ENCODE data around the gene CDH4.

The CDH4 gene

DNA sequence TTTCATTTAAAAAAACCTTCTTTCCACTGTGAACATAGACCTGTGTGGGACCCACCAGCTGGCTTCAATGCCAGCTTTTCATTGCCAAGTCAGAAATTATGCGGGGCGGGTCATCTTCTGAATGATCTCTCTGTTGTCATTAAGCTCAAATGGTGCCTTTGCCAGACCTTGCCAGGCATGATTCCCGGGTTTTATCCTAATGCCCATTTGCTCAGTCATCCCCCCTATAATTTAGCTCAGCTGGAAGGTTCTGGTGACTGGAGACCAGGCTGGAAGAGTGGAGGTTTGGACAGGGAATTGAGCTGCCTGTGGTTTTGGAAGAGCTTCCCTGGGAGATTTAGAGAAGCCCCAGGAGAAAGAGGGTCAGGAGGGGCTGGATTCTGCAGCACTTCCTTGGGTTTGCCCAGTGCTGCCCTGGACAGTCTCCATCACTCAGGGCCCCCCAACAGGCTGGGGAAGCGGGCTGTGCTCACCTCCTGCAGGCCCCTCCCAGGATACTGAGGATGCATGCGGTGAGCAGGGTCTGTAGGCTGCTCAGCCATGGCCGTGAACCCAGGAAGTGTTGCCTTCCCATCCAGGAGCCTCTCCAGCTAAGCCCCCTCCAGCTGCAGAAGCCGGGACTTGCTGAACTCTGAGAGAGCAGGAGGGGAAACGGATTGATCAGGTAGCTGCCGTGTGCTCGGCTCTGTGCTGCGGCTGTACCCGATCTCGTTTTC lies 273.0 kb downstream of the CDH4 start:
- no peak for DNase-seq
- no peaks in the 10 kb centered on the region for H3K4me1 Mint-ChIP-seq
- H3K27me3 Mint-ChIP-seq: peaks cover 0 to 4% of the 10 kb centered on the region in 2 donors
- H3K27ac Mint-ChIP-seq: no peak overlapping the region
- no peak for ATAC-seq (replicated peaks)
- no peaks in the 10 kb centered on the region for H3K36me3 Mint-ChIP-seq
- H3K9me3 Mint-ChIP-seq: peaks cover 0 to 3% of the 10 kb centered on the region in 2 donors
- no peak overlapping the region for H3K4me3 Mint-ChIP-seq

DNA sequence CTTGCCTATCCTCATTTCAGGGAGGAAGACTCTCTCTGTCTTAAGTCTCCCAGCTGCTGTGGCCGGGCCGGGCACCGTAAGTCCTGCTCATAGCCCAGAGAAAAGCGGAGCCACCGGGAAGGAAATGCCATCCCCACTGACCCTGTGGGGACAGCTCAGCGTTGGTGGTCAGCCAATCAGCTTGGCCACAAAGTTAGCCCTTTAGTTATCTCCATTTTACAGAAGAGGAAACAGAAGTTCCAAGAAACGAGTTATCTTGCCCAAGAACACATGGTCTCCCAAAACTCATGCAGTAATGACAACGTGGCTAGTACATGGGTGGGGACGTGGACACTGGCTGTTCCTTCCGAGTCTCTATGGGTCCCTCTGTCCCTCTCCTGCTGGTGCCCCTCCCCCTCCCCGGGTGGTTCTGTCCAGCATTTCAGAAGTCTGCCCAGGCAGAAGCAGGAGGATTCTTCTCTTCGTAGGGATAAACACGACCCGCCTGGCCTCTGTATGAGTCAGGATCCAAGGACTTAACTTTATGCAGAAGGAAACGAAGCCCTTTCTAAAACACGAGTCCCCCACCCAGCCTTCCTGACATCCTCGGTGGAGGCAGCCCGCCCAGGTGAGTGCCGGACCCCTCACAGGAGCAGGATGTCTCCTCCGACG lies 273.8 kb downstream of the CDH4 start:
- DNase-seq: no peak
- no peak overlapping the region for H3K27ac Mint-ChIP-seq
- no peak overlapping the region for H3K4me3 Mint-ChIP-seq
- H3K36me3 Mint-ChIP-seq: no peaks in the 10 kb centered on the region
- peaks cover 0 to 8% of the 10 kb centered on the region in 2 donors for H3K27me3 Mint-ChIP-seq
- H3K4me1 Mint-ChIP-seq: no peaks in the 10 kb centered on the region
- peaks cover 0 to 3% of the 10 kb centered on the region in 2 donors for H3K9me3 Mint-ChIP-seq
- no peak for ATAC-seq (replicated peaks)

DNA sequence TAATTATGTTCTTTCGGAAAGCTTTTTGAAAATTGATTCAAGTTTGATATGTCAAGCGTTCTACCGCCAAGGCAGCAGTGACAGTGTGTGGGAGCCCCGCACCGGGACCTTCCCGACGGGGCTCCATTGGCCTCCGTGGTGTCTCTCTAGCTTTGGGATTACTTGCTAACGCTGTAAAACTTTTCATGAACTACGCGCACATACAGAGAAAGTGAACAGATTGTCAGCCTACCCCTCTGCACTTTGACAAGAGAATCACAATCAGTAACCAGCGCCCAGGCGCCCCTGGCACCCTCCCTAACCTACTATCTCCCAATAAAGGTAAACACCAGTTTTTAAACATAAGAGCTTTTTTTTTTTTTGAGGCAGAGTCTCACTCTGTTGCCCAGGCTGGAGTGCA lies 274.8 kb downstream of the CDH4 start:
- Mint-ChIP-seq H3K36me3 (no peaks in the 10 kb centered on the region), H3K4me3 (no peak overlapping the region), H3K4me1 (no peaks in the 10 kb centered on the region), H3K27me3 (peaks cover 0 to 8% of the 10 kb centered on the region in 2 donors), H3K9me3 (peaks cover 0 to 3% of the 10 kb centered on the region in 2 donors), H3K27ac (no peak overlapping the region)
- DNase-seq: no peak
- ATAC-seq (replicated peaks): no peak

DNA sequence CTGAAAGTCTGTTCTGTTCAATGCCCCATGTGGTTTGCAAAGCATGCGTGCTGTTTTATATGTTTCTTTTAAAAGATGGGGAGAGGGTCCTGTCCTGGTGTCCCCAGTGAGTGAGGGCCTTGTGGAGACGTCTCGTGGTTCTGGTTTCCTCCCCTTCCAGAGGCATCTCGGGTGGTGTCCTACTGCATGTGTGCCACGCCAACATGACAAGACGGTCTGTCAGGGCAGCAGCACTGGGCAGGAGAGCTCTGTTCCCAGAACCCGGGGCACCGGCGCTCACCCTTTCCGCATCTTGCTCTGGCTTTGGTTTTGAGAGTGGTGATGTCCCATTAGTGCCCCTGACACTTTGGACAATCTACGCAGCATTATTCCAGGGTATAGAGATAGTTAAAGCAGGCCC lies 275.6 kb downstream of the CDH4 start:
- peaks cover 0 to 11% of the 10 kb centered on the region in 2 donors for H3K27me3 Mint-ChIP-seq
- H3K4me3 Mint-ChIP-seq: no peak overlapping the region
- H3K9me3 Mint-ChIP-seq: peaks cover 0 to 3% of the 10 kb centered on the region in 2 donors
- DNase-seq (no peak), ATAC-seq (replicated peaks) (no peak)
- no peaks in the 10 kb centered on the region for H3K36me3 Mint-ChIP-seq
- H3K27ac Mint-ChIP-seq: no peak overlapping the region
- no peaks in the 10 kb centered on the region for H3K4me1 Mint-ChIP-seq

DNA sequence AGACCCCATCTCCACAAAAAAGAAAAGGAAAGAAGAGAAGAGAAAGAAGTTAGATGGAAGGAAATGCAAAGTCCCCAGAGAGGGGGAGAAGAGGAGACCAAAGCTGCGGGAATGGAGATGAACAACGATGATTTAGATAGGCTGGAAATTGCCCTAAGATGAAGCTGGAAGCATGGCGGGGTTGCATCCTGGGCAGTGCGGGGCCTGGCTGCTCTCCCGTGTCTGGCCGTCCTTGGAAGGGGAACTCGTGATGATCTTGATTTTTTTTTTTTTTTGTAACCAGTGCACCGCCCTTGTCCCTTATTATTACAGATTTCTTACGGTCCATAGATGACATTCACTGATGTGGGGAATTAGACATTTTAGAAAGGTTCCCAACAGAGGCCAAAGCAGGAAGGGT lies 276.5 kb downstream of the CDH4 start:
- peaks cover 0 to 3% of the 10 kb centered on the region in 2 donors for H3K9me3 Mint-ChIP-seq
- no peak overlapping the region for H3K4me3 Mint-ChIP-seq
- H3K36me3 Mint-ChIP-seq: no peaks in the 10 kb centered on the region
- H3K4me1 Mint-ChIP-seq: no peaks in the 10 kb centered on the region
- no peak for ATAC-seq (replicated peaks)
- DNase-seq: no peak
- peaks cover 0 to 11% of the 10 kb centered on the region in 2 donors for H3K27me3 Mint-ChIP-seq
- no peak overlapping the region for H3K27ac Mint-ChIP-seq

DNA sequence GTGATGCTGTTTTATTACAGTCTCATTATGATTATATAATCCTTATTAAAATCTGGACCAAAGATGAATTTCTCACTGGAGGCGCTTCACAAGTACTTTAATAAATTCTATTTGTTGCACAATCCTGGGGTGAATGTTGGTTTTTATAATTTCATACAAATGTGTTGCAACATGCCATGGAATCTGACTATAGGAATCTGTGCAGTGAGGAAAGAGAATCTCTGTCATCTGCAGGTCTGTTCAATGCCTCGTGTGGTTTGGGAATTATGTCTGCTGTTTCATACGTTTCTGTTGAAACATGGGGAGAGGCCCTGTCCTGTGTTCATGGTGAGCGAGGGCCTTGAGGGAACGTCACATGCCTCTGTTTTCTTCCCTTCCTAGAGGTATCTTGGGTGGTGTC lies 277.3 kb downstream of the CDH4 start:
- Mint-ChIP-seq H3K4me1 (no peaks in the 10 kb centered on the region), H3K4me3 (no peak overlapping the region), H3K36me3 (no peaks in the 10 kb centered on the region), H3K27ac (no peak overlapping the region), H3K9me3 (peaks cover 0 to 3% of the 10 kb centered on the region in 2 donors), H3K27me3 (peaks cover 0 to 11% of the 10 kb centered on the region in 2 donors)
- DNase-seq (no peak), ATAC-seq (replicated peaks) (no peak)

DNA sequence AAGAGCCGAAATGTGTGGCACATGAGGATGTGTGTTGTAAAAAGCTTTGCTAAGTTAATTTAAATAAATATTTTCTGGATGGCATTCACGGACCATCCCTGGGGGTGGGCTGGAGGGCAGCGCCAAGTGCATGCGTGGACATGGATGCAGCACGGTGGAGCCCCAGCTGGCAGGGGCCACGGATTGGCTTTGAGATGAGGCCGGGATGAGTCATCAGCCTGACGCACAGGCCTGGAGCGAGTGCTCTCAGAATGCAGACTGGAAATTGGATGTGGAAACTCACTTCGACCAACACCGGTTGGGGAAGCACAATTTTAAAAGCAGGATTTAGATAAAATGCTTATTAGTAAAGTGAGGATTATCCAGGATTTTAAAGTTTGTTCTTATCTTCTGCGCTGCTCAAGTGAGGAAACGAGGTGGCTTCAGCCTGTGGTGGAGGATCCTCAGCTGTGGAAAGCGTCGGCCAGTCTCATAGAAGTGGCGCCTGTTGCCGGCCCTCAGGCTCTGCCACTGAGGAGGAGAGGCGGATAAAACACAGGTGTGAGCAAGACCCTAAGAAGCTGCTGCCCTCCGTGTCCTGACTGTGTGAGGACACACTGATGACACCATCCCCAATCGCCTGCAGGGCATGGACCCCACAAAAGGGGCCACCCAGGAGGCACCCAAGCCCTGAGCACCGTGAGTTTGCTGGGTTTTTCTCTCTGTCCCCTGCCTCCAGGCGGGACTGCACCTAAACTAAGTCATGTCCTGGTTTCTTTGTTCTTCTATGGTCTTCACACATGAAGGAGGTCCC lies 279.7 kb downstream of the CDH4 start:
- ATAC-seq (replicated peaks) (no peak), DNase-seq (no peak)
- no peaks in the 10 kb centered on the region for H3K4me1 Mint-ChIP-seq
- peaks cover 0 to 11% of the 10 kb centered on the region in 2 donors for H3K27me3 Mint-ChIP-seq
- H3K36me3 Mint-ChIP-seq: no peaks in the 10 kb centered on the region
- H3K4me3 Mint-ChIP-seq: no peak overlapping the region
- no peak overlapping the region for H3K27ac Mint-ChIP-seq
- peaks cover 0 to 3% of the 10 kb centered on the region in 2 donors for H3K9me3 Mint-ChIP-seq

DNA sequence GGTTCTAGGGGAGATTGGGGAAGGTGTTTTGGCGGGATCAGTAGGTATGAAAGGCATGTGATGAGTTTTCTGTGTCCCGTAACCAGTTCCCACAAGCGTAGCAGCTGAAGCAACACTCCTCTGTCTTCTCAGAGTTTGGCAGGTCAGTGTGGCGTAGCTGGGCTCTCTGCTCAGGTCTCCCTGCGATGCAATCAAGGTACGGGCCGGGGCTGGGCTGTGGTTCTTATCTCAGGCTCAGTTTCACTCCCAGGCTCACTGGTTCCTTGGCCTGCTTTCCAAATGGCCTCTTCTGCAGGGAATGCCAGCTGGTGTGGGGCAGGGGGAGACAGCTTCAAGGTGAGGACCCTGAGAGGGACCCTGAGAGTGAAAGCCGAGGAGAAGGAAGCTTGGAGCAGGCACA lies 280.7 kb downstream of the CDH4 start:
- no peak overlapping the region for H3K4me3 Mint-ChIP-seq
- H3K9me3 Mint-ChIP-seq: peaks cover 0 to 2% of the 10 kb centered on the region in 2 donors
- no peak for DNase-seq
- no peaks in the 10 kb centered on the region for H3K4me1 Mint-ChIP-seq
- no peak for ATAC-seq (replicated peaks)
- no peaks in the 10 kb centered on the region for H3K36me3 Mint-ChIP-seq
- peaks cover 0 to 7% of the 10 kb centered on the region in 2 donors for H3K27me3 Mint-ChIP-seq
- H3K27ac Mint-ChIP-seq: peak overlapping the region; percentile 75

DNA sequence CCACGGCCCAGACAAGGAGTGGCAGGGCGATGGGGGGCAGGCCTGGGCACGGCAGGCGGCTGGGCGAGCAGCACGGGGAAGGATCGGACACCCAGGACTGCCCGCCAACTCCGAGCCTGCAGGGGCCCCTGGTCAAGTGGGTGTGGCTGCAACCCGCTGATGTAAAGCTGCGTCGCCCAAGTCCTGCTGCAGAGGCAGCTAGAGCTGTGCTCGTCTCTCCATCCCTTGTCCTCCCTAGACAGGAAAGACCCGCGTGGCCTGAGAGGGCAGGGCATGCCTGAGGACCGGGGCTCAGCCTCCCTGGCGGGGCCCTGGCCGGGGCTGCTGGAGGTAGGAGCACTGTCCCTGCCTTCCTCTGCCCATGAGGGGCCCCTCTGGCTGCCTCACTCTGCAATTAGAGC lies 281.2 kb downstream of the CDH4 start:
- no peak for ATAC-seq (replicated peaks)
- no peaks in the 10 kb centered on the region for H3K36me3 Mint-ChIP-seq
- peaks cover 0 to 7% of the 10 kb centered on the region in 2 donors for H3K27me3 Mint-ChIP-seq
- H3K27ac Mint-ChIP-seq: no peak overlapping the region
- no peak for DNase-seq
- no peak overlapping the region for H3K4me3 Mint-ChIP-seq
- H3K4me1 Mint-ChIP-seq: no peaks in the 10 kb centered on the region
- H3K9me3 Mint-ChIP-seq: peaks cover 0 to 2% of the 10 kb centered on the region in 2 donors

DNA sequence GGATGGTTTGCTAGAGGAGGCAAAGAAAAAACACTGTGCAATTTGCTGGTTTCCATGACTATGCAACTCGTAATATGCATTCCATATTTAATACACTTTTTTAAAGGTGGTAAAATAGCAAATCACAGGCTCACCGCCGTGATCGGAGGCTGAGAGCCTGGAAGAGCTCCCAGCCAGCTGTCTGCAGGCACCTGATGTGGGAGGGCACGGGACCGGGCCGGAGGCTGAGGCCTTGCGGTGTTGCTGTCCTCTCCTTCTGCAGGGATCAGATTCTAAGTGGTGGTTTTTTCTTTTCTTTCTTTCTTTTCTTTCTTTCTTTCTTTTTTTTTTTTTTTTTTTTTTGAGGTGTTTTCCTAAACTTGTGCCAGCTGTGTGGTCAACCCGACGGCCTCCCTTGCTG lies 282.3 kb downstream of the CDH4 start:
- no peaks in the 10 kb centered on the region for H3K36me3 Mint-ChIP-seq
- DNase-seq: no peak
- no peaks in the 10 kb centered on the region for H3K4me1 Mint-ChIP-seq
- ATAC-seq (replicated peaks): no peak
- H3K4me3 Mint-ChIP-seq: no peak overlapping the region
- H3K27ac Mint-ChIP-seq: no peak overlapping the region
- H3K27me3 Mint-ChIP-seq: peaks cover 0 to 7% of the 10 kb centered on the region in 2 donors
- no peaks in the 10 kb centered on the region for H3K9me3 Mint-ChIP-seq

DNA sequence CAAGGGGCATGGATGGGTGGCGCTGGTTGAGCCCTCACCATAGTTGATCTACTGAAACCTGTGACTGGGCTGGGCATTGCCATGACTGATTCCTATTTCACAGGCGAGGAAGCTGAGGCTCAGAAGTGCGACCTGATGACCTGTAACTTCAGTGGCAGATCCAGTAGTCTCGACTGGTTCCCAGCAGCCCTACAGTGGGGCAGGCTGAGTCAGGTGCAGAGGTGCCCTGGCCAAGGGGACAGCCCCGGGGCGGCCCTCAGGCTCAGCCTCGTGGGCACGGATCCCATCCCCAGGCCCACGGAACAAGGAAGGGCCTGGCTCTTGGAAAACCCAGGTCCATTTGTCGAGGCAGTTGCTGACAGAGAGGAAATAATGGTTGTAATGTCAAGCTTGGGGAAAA lies 283.0 kb downstream of the CDH4 start:
- no peaks in the 10 kb centered on the region for H3K9me3 Mint-ChIP-seq
- H3K4me1 Mint-ChIP-seq: no peaks in the 10 kb centered on the region
- peaks cover 0 to 7% of the 10 kb centered on the region in 2 donors for H3K27me3 Mint-ChIP-seq
- H3K36me3 Mint-ChIP-seq: no peaks in the 10 kb centered on the region
- ATAC-seq (replicated peaks) (no peak), DNase-seq (no peak)
- no peak overlapping the region for H3K27ac Mint-ChIP-seq
- H3K4me3 Mint-ChIP-seq: no peak overlapping the region

DNA sequence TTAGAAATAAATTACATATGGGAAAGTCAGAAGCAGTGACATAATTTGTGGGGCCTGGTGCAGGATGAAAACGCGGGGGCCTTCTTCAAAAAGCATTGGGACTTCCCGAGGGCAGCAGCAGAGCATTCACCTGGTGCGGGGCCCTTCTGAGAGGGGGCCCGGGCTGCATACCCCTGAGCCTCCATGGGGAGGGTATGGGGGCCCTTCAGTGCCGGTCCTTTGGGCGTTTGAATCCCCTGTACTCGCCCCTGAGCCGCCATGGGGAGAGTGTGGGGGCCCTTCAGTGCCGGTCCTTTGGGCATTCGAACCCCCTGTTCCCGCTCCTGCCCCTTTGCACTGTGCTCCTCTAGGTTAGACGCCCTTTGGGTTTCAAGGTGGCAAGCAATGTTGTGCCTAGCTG lies 283.5 kb downstream of the CDH4 start:
- Mint-ChIP-seq H3K9me3 (no peaks in the 10 kb centered on the region), H3K27ac (no peak overlapping the region), H3K4me1 (no peaks in the 10 kb centered on the region), H3K27me3 (peaks cover 0 to 4% of the 10 kb centered on the region in 2 donors), H3K36me3 (no peaks in the 10 kb centered on the region), H3K4me3 (no peak overlapping the region)
- ATAC-seq (replicated peaks) (no peak), DNase-seq (no peak)

DNA sequence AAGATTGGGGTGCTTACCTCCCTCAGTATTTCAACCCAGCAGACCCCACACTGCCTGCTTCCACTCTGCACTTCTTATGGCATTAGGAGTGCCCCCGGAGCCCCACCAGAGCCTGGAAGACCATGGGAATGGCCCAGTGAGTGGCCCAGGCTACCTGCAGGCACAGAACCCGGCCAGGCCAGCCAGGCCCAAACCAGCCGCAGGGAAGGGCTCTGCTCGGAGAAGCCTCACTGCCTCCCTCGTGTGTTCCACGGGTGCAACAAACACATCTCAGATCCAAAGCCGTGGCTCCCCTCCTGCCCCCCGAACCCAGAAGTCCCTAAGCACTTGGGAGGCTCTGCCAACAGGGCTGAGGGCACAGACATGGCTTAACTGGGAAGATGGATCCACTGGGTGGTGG lies 283.9 kb downstream of the CDH4 start:
- Mint-ChIP-seq H3K27ac (no peak overlapping the region), H3K9me3 (no peaks in the 10 kb centered on the region), H3K36me3 (no peaks in the 10 kb centered on the region), H3K4me3 (no peak overlapping the region), H3K27me3 (peaks cover 0 to 3% of the 10 kb centered on the region in 2 donors), H3K4me1 (no peaks in the 10 kb centered on the region)
- DNase-seq: no peak
- ATAC-seq (replicated peaks): no peak

DNA sequence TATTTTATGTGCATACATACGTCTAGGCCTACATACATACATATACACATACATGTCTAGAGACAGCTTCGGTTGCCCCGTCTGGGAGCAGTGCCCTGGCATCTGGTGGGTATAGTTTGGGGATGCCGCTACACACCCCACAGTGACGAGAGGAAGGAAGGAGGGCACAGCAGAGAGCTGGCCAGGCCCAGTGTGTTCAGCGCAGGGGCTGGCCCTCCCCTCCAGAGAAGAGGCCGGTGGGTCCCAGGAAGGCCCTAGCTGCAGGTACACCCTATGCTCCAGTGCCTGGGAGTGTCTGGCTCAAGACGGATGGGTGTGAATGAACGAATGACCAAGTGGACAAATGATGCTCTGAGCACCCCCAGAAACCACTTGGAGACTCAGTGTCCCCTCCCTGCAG lies 284.6 kb downstream of the CDH4 start:
- H3K36me3 Mint-ChIP-seq: no peaks in the 10 kb centered on the region
- no peaks in the 10 kb centered on the region for H3K9me3 Mint-ChIP-seq
- H3K27ac Mint-ChIP-seq: no peak overlapping the region
- DNase-seq (no peak), ATAC-seq (replicated peaks) (no peak)
- H3K4me1 Mint-ChIP-seq: no peaks in the 10 kb centered on the region
- H3K27me3 Mint-ChIP-seq: peaks cover 0 to 3% of the 10 kb centered on the region in 2 donors
- no peak overlapping the region for H3K4me3 Mint-ChIP-seq
